HepG2 (cell line): Measurements from ENCODE around the gene TMEM116. TPM values are rescaled to one million over a fixed set of nuclear protein-coding genes. Genes with fewer than 3 reads are reported as not detected.

Experiments
- ATAC-seq: fragments of 200-7000 bp; cut with Tn5 transposase; 3 replicates; pipeline ENCODE4 v1.9.1; 2020; ENCODE audit warnings: mild to moderate bottlenecking, moderate library complexity
- BruUV-seq: library from RNA; stranded (reverse); fragments of 400-500 nt; replicated peaks from 2 replicates; lab custom pipeline; 2021; lab: Mats Ljungman, UMichigan
- CTCF ChIA-PET: fragments of 300-600 bp; formaldehyde crosslinking; extraction: SDS; loops from one replicate; lab custom pipeline; 2021; ENCODE audit warnings: low total read pairs, inconsistent platforms, low intra/inter-chr PET ratio; lab: Yijun Ruan, JAX
- POLR2A ChIA-PET: fragments of 350-600 bp; sonication (Branson Sonifier 250); formaldehyde crosslinking; loops from one replicate; lab custom pipeline; 2020; ENCODE audit warnings: antibody characterized with exemption, inconsistent platforms; lab: Yijun Ruan, JAX
- DNase-seq: peaks from one replicate; pipeline ENCODE4 v3.0.0-alpha.2; 2015; ENCODE audit warnings: low spot score
- FAIRE-seq: peaks from 3 replicates; lab custom pipeline; 2011; peaks lifted over from hg19 to GRCh38; lab: Jason Lieb, UNC
- H2AFZ ChIP-seq: one replicate; pipeline ENCODE4 v1.6.1; 2011; ENCODE audit warnings: low read length, inconsistent platforms
- H3K27ac ChIP-seq: fragments of 300-600 bp; 3 replicates; pipeline ENCODE4 v1.8.0; 2011; ENCODE audit warnings: mixed run types, mild to moderate bottlenecking, mixed read lengths, low read length, inconsistent platforms; ENCODE audit not compliant: insufficient read depth; ENCODE audit errors: extremely low read length
- H3K27me3 ChIP-seq, 2 experiments: fragments of 200-600 bp in 1 of 2; 2 replicates in 1 of 2; 3 replicates in 1 of 2; pipeline versions ENCODE4 v1.6.0 to v1.8.0; 2011; ENCODE audit warnings: low read length in 2 of 2, mild to moderate bottlenecking in 2 of 2, moderate library complexity in 2 of 2, inconsistent platforms in 1 of 2; ENCODE audit not compliant: insufficient read depth in 2 of 2, control insufficient read depth in 1 of 2
- H3K36me3 ChIP-seq, 2 experiments: fragments of 200-600 bp in 1 of 2; replicated peaks in 1 of 2; 2 replicates in 1 of 2; 3 replicates in 1 of 2; pipeline versions ENCODE4 v1.5.1 to v1.8.0; 2011; ENCODE audit warnings: low read length in 2 of 2, inconsistent platforms in 1 of 2; ENCODE audit not compliant: insufficient read depth in 2 of 2, control insufficient read depth in 1 of 2
- H3K4me1 ChIP-seq: 2 replicates; pipeline ENCODE4 v1.5.1; 2012; ENCODE audit warnings: low read length, inconsistent platforms; ENCODE audit not compliant: insufficient read depth
- H3K4me2 ChIP-seq: 2 replicates; pipeline ENCODE4 v1.6.0; 2011; ENCODE audit warnings: low read depth, low read length, inconsistent platforms
- H3K4me3 ChIP-seq, 3 experiments: fragments of 200-600 bp in 1 of 3; sonication (generic), shearing (Covaris generic) in 1 of 3; replicated peaks in 1 of 3; 2 replicates each; pipeline ENCODE4 v1.5.1; 2011 to 2016; ENCODE audit warnings: low read length in 3 of 3, inconsistent platforms in 2 of 3, low read depth in 2 of 3, mild to moderate bottlenecking in 2 of 3, control low read depth in 1 of 3, mixed read lengths in 1 of 3; ENCODE audit not compliant: insufficient read depth in 1 of 3
- H3K79me2 ChIP-seq: one replicate; pipeline ENCODE4 v1.6.1; 2011; ENCODE audit warnings: low read length, inconsistent platforms; ENCODE audit not compliant: insufficient read depth
- H3K9ac ChIP-seq: 2 replicates; pipeline ENCODE4 v1.6.0; 2011; ENCODE audit warnings: mild to moderate bottlenecking, low read depth, low read length, inconsistent platforms; ENCODE audit not compliant: insufficient read depth
- H3K9me3 ChIP-seq: 2 replicates; pipeline ENCODE4 v1.5.1; 2012; ENCODE audit warnings: mild to moderate bottlenecking, low read length
- H4K20me1 ChIP-seq: 2 replicates; pipeline ENCODE4 v1.6.0; 2011; ENCODE audit warnings: inconsistent platforms, mild to moderate bottlenecking, low read length, moderate library complexity; ENCODE audit not compliant: insufficient read depth
- CAMTA2 ChIP-seq: sonication (generic); formaldehyde crosslinking; IDR thresholded peaks from 2 replicates; pipeline ENCODE4 v1.4.0; 2020; ENCODE audit warnings: mild to moderate bottlenecking, missing genetic modification reagents, borderline replicate concordance
- HCFC1 ChIP-seq: fragments of 150-350 bp; IDR thresholded peaks from 2 replicates; pipeline ENCODE4 v1.6.1; 2014; ENCODE audit warnings: low read depth, low read length
- HDAC1 ChIP-seq: sonication (generic); formaldehyde crosslinking; IDR thresholded peaks from 2 replicates; pipeline ENCODE4 v1.5.1; 2020; ENCODE audit warnings: mild to moderate bottlenecking, missing genetic modification reagents
- MTF2 ChIP-seq: sonication (generic); formaldehyde crosslinking; IDR thresholded peaks from 2 replicates; pipeline ENCODE4 v1.5.0; 2020; ENCODE audit warnings: missing genetic modification reagents, borderline replicate concordance
- SMC3 ChIP-seq: IDR thresholded peaks from 2 replicates; pipeline ENCODE4 v1.6.1; 2011; ENCODE audit warnings: low read length, improper control_type of control experiment
- TBP ChIP-seq: sonication (generic); formaldehyde crosslinking; IDR thresholded peaks from 2 replicates; pipeline ENCODE4 v1.5.0; 2020; ENCODE audit warnings: missing genetic modification reagents
- ZFP36L2 ChIP-seq: sonication (generic); formaldehyde crosslinking; IDR thresholded peaks from 2 replicates; pipeline ENCODE4 v1.4.0; 2020; ENCODE audit warnings: missing genetic modification reagents
- ZMYM3 ChIP-seq: sonication (generic); formaldehyde crosslinking; IDR thresholded peaks from 2 replicates; pipeline ENCODE4 v1.5.1; 2020; ENCODE audit warnings: mild to moderate bottlenecking, missing genetic modification reagents
- ZNF260 ChIP-seq: sonication (generic); formaldehyde crosslinking; IDR thresholded peaks from 2 replicates; pipeline ENCODE4 v1.4.0; 2020; ENCODE audit warnings: missing genetic modification reagents, low read depth, mild to moderate bottlenecking, borderline replicate concordance
- ZNF451 ChIP-seq: sonication (generic); formaldehyde crosslinking; IDR thresholded peaks from 2 replicates; pipeline ENCODE4 v1.5.0; 2020; ENCODE audit warnings: mild to moderate bottlenecking, missing genetic modification reagents
- ZNF674 ChIP-seq: sonication (generic); formaldehyde crosslinking; IDR thresholded peaks from 2 replicates; pipeline ENCODE4 v1.5.0; 2020; ENCODE audit warnings: low read depth, mild to moderate bottlenecking, missing genetic modification reagents
- ZNF720 ChIP-seq: sonication (generic); formaldehyde crosslinking; IDR thresholded peaks from 2 replicates; pipeline ENCODE4 v1.4.0; 2020; ENCODE audit warnings: missing genetic modification reagents
- WGBS: methylation state at CpG from one replicate; pipeline ENCODE4 v1.1.6; 2017; ENCODE audit warnings: low lambda C conversion rate; 5-methylcytosine and 5-hydroxymethylcytosine counted together
- in situ Hi-C: cut with HindIII; loops from 2 replicates; pipeline ENCODE4 v1.10.0; 2017; ENCODE audit warnings: low pct_unique_long_range_greater_than_20kb; ENCODE audit not compliant: extremely low pct_ligation_motif_present
- intact Hi-C: fragments of 100-400 bp; cut with micrococcal nuclease; formaldehyde crosslinking; loops from one replicate; pipeline ENCODE4 v1.10.0; 2022; ENCODE audit not compliant: unreplicated experiment
- polyA plus RNA-seq, 8 experiments: library from polyadenylated mRNA; depleted of rRNA in 3 of 8; stranded (reverse) in 7 of 8; unstranded in 1 of 8; fragments of >200 nt; fragmentation: Illumina TruSeq in 4 of 8; extraction: Trizol in 4 of 8; gene quantifications; 2 replicates each; pipeline versions ENCODE4 v1.2.1 to v1.2.3, GENCODE V29; 2011 to 2016; ENCODE audit warnings: low read depth in 4 of 8, missing spikeins in 1 of 8, mixed read lengths in 1 of 8; ENCODE audit not compliant: insufficient read depth in 1 of 8
- total RNA-seq, 5 experiments: library from RNA; depleted of rRNA; stranded (reverse); fragments of >200 nt; fragmentation: Illumina TruSeq; extraction: Trizol; gene quantifications; 2 replicates each; pipeline ENCODE4 v1.2.3, GENCODE V29; 2016; ENCODE audit warnings: low read depth in 1 of 5
- TF ChIP-seq, protein P1 (sequence below): sonication (generic); formaldehyde crosslinking; IDR thresholded peaks from 2 replicates; pipeline ENCODE4 v1.5.1; 2020; ENCODE audit warnings: mild to moderate bottlenecking, missing genetic modification reagents
- TF ChIP-seq, protein P2 (sequence below): sonication (generic); formaldehyde crosslinking; conservative IDR thresholded peaks from 2 replicates; pipeline ENCODE4 v1.4.0; 2020; ENCODE audit warnings: missing genetic modification reagents

Gene TMEM116
- total and polyA plus RNA-seq, 2 of the 13 experiments (the other 11 are each of a cell fraction or from before 2014, with no cell fraction given): 14.0 to 17.8 TPM

DNA sequence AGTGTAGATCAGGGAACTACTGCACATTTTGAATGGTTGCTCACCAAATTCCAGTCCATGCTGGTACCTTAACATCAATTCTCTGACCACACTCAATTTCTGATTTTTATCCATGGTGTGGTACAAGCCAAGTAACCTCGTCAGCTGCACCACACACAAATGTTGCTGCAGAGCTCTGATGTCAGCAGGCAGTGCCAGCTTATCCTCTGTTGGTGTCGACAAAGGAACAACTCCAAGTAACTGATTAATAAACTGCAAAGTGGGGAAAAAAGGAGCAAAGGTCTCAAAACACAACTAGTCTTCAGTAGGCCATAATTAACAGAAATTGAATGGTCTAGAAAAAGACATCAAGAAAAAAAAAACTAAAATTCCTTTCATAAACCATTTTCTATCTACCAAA lies 48.2 kb upstream of the TMEM116 start:
- ATAC-seq (no peak), DNase-seq (no peak), FAIRE-seq (no peak)
- no peak overlapping the region for H3K9ac ChIP-seq
- no peaks in the 10 kb centered on the region for H3K4me1 ChIP-seq
- BruUV-seq: no TSS peak
- no peaks in the 10 kb centered on the region for H3K9me3 ChIP-seq
- H3K4me3 ChIP-seq: no peak overlapping the region
- H2AFZ ChIP-seq: no peak overlapping the region
- no peak overlapping the region for H3K4me2 ChIP-seq
- peaks cover 7 to 64% of the 10 kb centered on the region in 2 experiments; a peak in 4 of 5 replicates for H3K36me3 ChIP-seq
- POLR2A ChIA-PET: no interaction called here
- CTCF ChIA-PET: no interaction called here
- TF ChIP-seq ZFP36L2 (CRISPR knock-in tag) (no peak), HCFC1 (no peak), SMC3 (no peak), MTF2 (CRISPR knock-in tag) (no peak), ZNF260 (CRISPR knock-in tag) (no peak), HDAC1 (no peak), ZMYM3 (CRISPR knock-in tag) (no peak), ZNF451 (CRISPR knock-in tag) (no peak), ZNF674 (CRISPR knock-in tag) (no peak), CAMTA2 (CRISPR knock-in tag) (no peak), ZNF720 (CRISPR knock-in tag) (no peak), TBP (CRISPR knock-in tag) (no peak)
- TF ChIP-seq, protein P1, sequence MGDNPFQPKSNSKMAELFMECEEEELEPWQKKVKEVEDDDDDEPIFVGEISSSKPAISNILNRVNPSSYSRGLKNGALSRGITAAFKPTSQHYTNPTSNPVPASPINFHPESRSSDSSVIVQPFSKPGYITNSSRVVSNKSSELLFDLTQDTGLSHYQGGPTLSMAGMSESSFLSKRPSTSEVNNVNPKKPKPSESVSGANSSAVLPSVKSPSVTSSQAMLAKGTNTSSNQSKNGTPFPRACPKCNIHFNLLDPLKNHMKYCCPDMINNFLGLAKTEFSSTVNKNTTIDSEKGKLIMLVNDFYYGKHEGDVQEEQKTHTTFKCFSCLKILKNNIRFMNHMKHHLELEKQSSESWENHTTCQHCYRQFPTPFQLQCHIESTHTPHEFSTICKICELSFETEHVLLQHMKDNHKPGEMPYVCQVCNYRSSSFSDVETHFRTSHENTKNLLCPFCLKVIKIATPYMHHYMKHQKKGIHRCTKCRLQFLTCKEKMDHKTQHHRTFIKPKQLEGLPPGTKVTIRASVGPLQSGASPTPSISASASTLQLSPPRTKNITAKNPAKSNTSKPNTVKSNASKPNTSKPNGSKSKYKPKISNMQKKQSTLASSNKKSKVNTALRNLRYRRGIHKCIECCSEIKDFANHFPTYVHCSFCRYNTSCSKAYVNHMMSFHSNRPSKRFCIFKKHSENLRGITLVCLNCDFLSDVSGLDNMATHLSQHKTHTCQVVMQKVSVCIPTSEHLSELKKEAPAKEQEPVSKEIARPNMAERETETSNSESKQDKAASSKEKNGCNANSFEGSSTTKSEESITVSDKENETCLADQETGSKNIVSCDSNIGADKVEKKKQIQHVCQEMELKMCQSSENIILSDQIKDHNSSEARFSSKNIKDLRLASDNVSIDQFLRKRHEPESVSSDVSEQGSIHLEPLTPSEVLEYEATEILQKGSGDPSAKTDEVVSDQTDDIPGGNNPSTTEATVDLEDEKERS (CRISPR knock-in tag): no peak
- TF ChIP-seq, protein P2, sequence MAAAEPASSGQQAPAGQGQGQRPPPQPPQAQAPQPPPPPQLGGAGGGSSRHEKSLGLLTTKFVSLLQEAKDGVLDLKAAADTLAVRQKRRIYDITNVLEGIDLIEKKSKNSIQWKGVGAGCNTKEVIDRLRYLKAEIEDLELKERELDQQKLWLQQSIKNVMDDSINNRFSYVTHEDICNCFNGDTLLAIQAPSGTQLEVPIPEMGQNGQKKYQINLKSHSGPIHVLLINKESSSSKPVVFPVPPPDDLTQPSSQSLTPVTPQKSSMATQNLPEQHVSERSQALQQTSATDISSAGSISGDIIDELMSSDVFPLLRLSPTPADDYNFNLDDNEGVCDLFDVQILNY (CRISPR knock-in tag): no peak
- H3K27me3 ChIP-seq: no peaks in the 10 kb centered on the region
- intact Hi-C loops: no loop called here
- in situ Hi-C loops: no loop called here
- no peaks in the 10 kb centered on the region for H4K20me1 ChIP-seq
- 93% methylated on average over 2 of the region's 2 CpGs for WGBS
- no peak overlapping the region for H3K27ac ChIP-seq
- no peaks in the 10 kb centered on the region for H3K79me2 ChIP-seq
